GM12878 (cell line): Measurements from ENCODE around the gene DNAH9. TPM values are rescaled to one million over a fixed set of nuclear protein-coding genes. Genes with fewer than 3 reads are reported as not detected.

ENCODE experiments used
- ATAC-seq: fragments of 200-7000 bp; cut with Tn5 transposase; 3 replicates; pipeline ENCODE4 v1.9.1; 2020; ENCODE audit warnings: mild to moderate bottlenecking, moderate library complexity
- BruUV-seq: library from RNA; stranded (reverse); fragments of 400-500 nt; replicated peaks from 2 replicates; lab custom pipeline; 2021; lab: Mats Ljungman, UMichigan
- CTCF ChIA-PET: fragments of 300-600 bp; sonication (Branson Sonifier 250); formaldehyde crosslinking; extraction: SDS; loops from one replicate; lab custom pipeline; 2021; ENCODE audit warnings: inconsistent platforms; lab: Yijun Ruan, JAX
- POLR2A ChIA-PET: fragments of 350-600 bp; formaldehyde crosslinking; extraction: SDS; loops from one replicate; lab custom pipeline; 2021; ENCODE audit warnings: inconsistent platforms; lab: Charles Lee
- RAD21 ChIA-PET: fragments of 300-600 bp; sonication (Branson Sonifier 250); formaldehyde crosslinking; loops from one replicate; lab custom pipeline; 2023; ENCODE audit warnings: antibody characterized with exemption; ENCODE audit not compliant: unreplicated experiment; lab: Charles Lee
- SMC1A ChIA-PET: fragments of 300-600 bp; sonication (Branson Sonifier 250); formaldehyde crosslinking; loops from one replicate; lab custom pipeline; 2023; ENCODE audit not compliant: unreplicated experiment, uncharacterized antibody; lab: Charles Lee
- DNase-seq: peaks from one replicate; pipeline ENCODE4 v3.0.0-alpha.2; 2011; ENCODE audit warnings: low read depth, low spot score
- FAIRE-seq: peaks from 3 replicates; lab custom pipeline; 2011; peaks lifted over from hg19 to GRCh38; lab: Jason Lieb, UNC
- H2AFZ ChIP-seq: 2 replicates; pipeline ENCODE4 v1.6.0; 2011; ENCODE audit warnings: low read depth, low read length, control low read depth; ENCODE audit not compliant: control insufficient read depth
- H3K27ac ChIP-seq: 2 replicates; pipeline ENCODE4 v1.5.1; 2011; ENCODE audit warnings: control low read depth; ENCODE audit not compliant: control insufficient read depth, insufficient read depth
- H3K27me3 ChIP-seq, 2 experiments: replicated peaks in 1 of 2; 2 replicates each; pipeline versions ENCODE4 v1.6.0 to v1.6.1; 2011; ENCODE audit warnings: low read length in 1 of 2; ENCODE audit not compliant: control insufficient read depth in 2 of 2, insufficient read depth in 2 of 2
- H3K36me3 ChIP-seq, 2 experiments: 2 replicates each; pipeline ENCODE4 v1.5.1; 2011; ENCODE audit warnings: low read length in 1 of 2; ENCODE audit not compliant: control insufficient read depth in 2 of 2, insufficient read depth in 2 of 2
- H3K4me1 ChIP-seq: 2 replicates; pipeline ENCODE4 v1.6.1; 2011; ENCODE audit warnings: mild to moderate bottlenecking, low read length, moderate library complexity, mixed read lengths; ENCODE audit not compliant: control insufficient read depth, insufficient read depth
- H3K4me2 ChIP-seq: 2 replicates; pipeline ENCODE4 v1.6.0; 2011; ENCODE audit warnings: control low read depth; ENCODE audit not compliant: control insufficient read depth, insufficient read depth
- H3K4me3 ChIP-seq: fragments of 200-600 bp; sonication (generic); 2 replicates; pipeline ENCODE4 v1.5.1; 2016
- H3K79me2 ChIP-seq: 2 replicates; pipeline ENCODE4 v1.6.0; 2011; ENCODE audit warnings: low read length; ENCODE audit not compliant: control insufficient read depth, insufficient read depth
- H3K9ac ChIP-seq: 2 replicates; pipeline ENCODE4 v1.8.0; 2011; ENCODE audit warnings: low read length, control low read depth, mixed read lengths; ENCODE audit not compliant: control insufficient read depth, insufficient read depth
- H3K9me3 ChIP-seq: replicated peaks from 3 replicates; pipeline ENCODE4 v1.5.1; 2011; ENCODE audit warnings: mild to moderate bottlenecking, low read length; ENCODE audit not compliant: control insufficient read depth, insufficient read depth
- H4K20me1 ChIP-seq: 2 replicates; pipeline ENCODE4 v1.6.0; 2011; ENCODE audit not compliant: control insufficient read depth, insufficient read depth
- BACH1 ChIP-seq: fragments of 450-650 bp; IDR thresholded peaks from 2 replicates; pipeline ENCODE4 v1.6.1; 2017; ENCODE audit warnings: mild to moderate bottlenecking, borderline replicate concordance
- CREM ChIP-seq: IDR thresholded peaks from 2 replicates; pipeline ENCODE4 v1.6.1; 2014; ENCODE audit warnings: antibody characterized with exemption, low read depth
- HDAC2 ChIP-seq: fragments of 200-600 bp; sonication (generic); IDR thresholded peaks from 2 replicates; pipeline ENCODE4 v1.6.1; 2017
- IKZF2 ChIP-seq, 2 experiments: fragments of 450-650 bp; IDR thresholded peaks; 2 replicates each; pipeline ENCODE4 v1.6.1; 2017; ENCODE audit warnings: mild to moderate bottlenecking in 2 of 2, moderate library complexity in 2 of 2
- JUND ChIP-seq: IDR thresholded peaks from 2 replicates; pipeline ENCODE4 v1.6.1; 2012; ENCODE audit warnings: low read depth, mild to moderate bottlenecking, low read length, improper control_type of control experiment, moderate library complexity
- MEF2B ChIP-seq: fragments of 450-650 bp; IDR thresholded peaks from 2 replicates; pipeline ENCODE4 v1.6.1; 2018; ENCODE audit warnings: mild to moderate bottlenecking, moderate library complexity; ENCODE audit not compliant: partially characterized antibody, poor library complexity, severe bottlenecking
- MXI1 ChIP-seq: fragments of 150-350 bp; IDR thresholded peaks from 2 replicates; pipeline ENCODE4 v1.6.1; 2011; ENCODE audit warnings: low read depth, mild to moderate bottlenecking, inconsistent platforms, low read length, improper control_type of control experiment
- NBN ChIP-seq: fragments of 450-650 bp; IDR thresholded peaks from 2 replicates; pipeline ENCODE4 v1.6.1; 2016
- SMARCA5 ChIP-seq: fragments of 450-650 bp; IDR thresholded peaks from 2 replicates; pipeline ENCODE4 v1.6.1; 2017; ENCODE audit warnings: mild to moderate bottlenecking
- TARDBP ChIP-seq: IDR thresholded peaks from 2 replicates; pipeline ENCODE4 v1.6.1; 2016; ENCODE audit warnings: borderline replicate concordance
- TBL1XR1 ChIP-seq: IDR thresholded peaks from 2 replicates; pipeline ENCODE4 v1.6.1; 2012; ENCODE audit warnings: low read depth, low read length, improper control_type of control experiment
- USF1 ChIP-seq: IDR thresholded peaks from 2 replicates; pipeline ENCODE4 v1.6.1; 2011; ENCODE audit warnings: borderline replicate concordance, low read depth, mild to moderate bottlenecking, moderate library complexity, mixed read lengths, low read length; ENCODE audit not compliant: insufficient read depth; ENCODE audit errors: extremely low read length
- WRNIP1 ChIP-seq: IDR thresholded peaks from 2 replicates; pipeline ENCODE4 v1.6.1; 2011; ENCODE audit warnings: low read depth, low read length, improper control_type of control experiment, borderline replicate concordance
- ZNF592 ChIP-seq: fragments of 450-650 bp; IDR thresholded peaks from 2 replicates; pipeline ENCODE4 v1.6.1; 2017; ENCODE audit warnings: mild to moderate bottlenecking, moderate library complexity
- WGBS: methylation state at CpG from one replicate; pipeline ENCODE4 v1.1.6; 2016; ENCODE audit warnings: low lambda C conversion rate; ENCODE audit not compliant: insufficient replicate concordance, insufficient coverage; ENCODE audit errors: missing lambda C conversion rate; 5-methylcytosine and 5-hydroxymethylcytosine counted together
- in situ Hi-C: fragments of 300-500 bp; cut with MboI; formaldehyde crosslinking; loops from 9 replicates; pipeline ENCODE4 v1.14.3; 2018; ENCODE audit warnings: mixed read lengths
- intact Hi-C: fragments of 100-400 bp; cut with micrococcal nuclease; formaldehyde crosslinking; loops from one replicate; pipeline ENCODE4 v1.14.2; 2022; ENCODE audit not compliant: unreplicated experiment
- polyA plus RNA-seq, 11 experiments: library from polyadenylated mRNA; depleted of rRNA in 4 of 11; unstranded in 6 of 11; stranded (reverse) in 5 of 11; fragments of >200 nt; fragmentation: Nextera tagmentation in 4 of 11; fragmentation: Illumina TruSeq in 1 of 11; extraction: Ambion mirVana in 4 of 11; extraction: Trizol in 1 of 11; gene quantifications; 1 replicate in 1 of 11; 2 replicates in 10 of 11; pipeline versions ENCODE4 v1.2.1 to v1.2.3, GENCODE V29; 2011 to 2016; ENCODE audit warnings: inconsistent platforms in 2 of 11, missing spikeins in 2 of 11, low read depth in 1 of 11
- total RNA-seq, 4 experiments: library from RNA; depleted of rRNA in 3 of 4; stranded (reverse); fragments of >200 nt in 3 of 4; fragmentation: Illumina TruSeq in 1 of 4; extraction: Trizol in 1 of 4; gene quantifications; 2 replicates each; pipeline versions ENCODE4 v1.2.1 to v1.2.3, GENCODE V29; 2013 to 2021
- TF ChIP-seq, protein P1 (sequence below): IDR thresholded peaks from 2 replicates; pipeline ENCODE4 v1.6.1; 2012; ENCODE audit warnings: mild to moderate bottlenecking, low read depth, low read length

DNAH9 gene
- total and polyA plus RNA-seq, 10 of the 15 experiments (the other 5 are each of a cell fraction or from before 2014, with no cell fraction given): 0.10 to 0.40 (median 0.19) TPM; not detected in 7

GRCh38 chr17:11924076-11924475, 325.8 kb downstream of the DNAH9 start:
- RAD21 ChIA-PET: no interaction called here
- no peak overlapping the region for H3K27ac ChIP-seq
- H3K27me3 ChIP-seq: no peaks in the 10 kb centered on the region
- no peak overlapping the region for H3K4me3 ChIP-seq
- H3K4me2 ChIP-seq: no peak overlapping the region
- ATAC-seq (no peak), DNase-seq (no peak), FAIRE-seq (no peak)
- H3K79me2 ChIP-seq: no peaks in the 10 kb centered on the region
- H3K9me3 ChIP-seq: no peaks in the 10 kb centered on the region; the same call in 2 of the 3 replicates
- H3K4me1 ChIP-seq: no peaks in the 10 kb centered on the region
- no peak overlapping the region for H2AFZ ChIP-seq
- SMC1A ChIA-PET: no interaction called here
- no peaks in the 10 kb centered on the region for H4K20me1 ChIP-seq
- POLR2A ChIA-PET: interaction anchor here (0.7 kb wide), 1 partner anchor 951 kb away, joined by 3 read pairs; no protein-coding TSS in a partner anchor
- H3K9ac ChIP-seq: no peak overlapping the region
- in situ Hi-C loops (no loop called here), intact Hi-C loops (no loop called here)
- 6% methylated on average over 6 of the region's 6 CpGs for WGBS
- TF ChIP-seq, protein P1, sequence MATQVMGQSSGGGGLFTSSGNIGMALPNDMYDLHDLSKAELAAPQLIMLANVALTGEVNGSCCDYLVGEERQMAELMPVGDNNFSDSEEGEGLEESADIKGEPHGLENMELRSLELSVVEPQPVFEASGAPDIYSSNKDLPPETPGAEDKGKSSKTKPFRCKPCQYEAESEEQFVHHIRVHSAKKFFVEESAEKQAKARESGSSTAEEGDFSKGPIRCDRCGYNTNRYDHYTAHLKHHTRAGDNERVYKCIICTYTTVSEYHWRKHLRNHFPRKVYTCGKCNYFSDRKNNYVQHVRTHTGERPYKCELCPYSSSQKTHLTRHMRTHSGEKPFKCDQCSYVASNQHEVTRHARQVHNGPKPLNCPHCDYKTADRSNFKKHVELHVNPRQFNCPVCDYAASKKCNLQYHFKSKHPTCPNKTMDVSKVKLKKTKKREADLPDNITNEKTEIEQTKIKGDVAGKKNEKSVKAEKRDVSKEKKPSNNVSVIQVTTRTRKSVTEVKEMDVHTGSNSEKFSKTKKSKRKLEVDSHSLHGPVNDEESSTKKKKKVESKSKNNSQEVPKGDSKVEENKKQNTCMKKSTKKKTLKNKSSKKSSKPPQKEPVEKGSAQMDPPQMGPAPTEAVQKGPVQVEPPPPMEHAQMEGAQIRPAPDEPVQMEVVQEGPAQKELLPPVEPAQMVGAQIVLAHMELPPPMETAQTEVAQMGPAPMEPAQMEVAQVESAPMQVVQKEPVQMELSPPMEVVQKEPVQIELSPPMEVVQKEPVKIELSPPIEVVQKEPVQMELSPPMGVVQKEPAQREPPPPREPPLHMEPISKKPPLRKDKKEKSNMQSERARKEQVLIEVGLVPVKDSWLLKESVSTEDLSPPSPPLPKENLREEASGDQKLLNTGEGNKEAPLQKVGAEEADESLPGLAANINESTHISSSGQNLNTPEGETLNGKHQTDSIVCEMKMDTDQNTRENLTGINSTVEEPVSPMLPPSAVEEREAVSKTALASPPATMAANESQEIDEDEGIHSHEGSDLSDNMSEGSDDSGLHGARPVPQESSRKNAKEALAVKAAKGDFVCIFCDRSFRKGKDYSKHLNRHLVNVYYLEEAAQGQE: no peak
- no peak for TF ChIP-seq SMARCA5
- TF ChIP-seq NBN: no peak
- no peak for TF ChIP-seq USF1
- no peak for TF ChIP-seq HDAC2
- no peak for TF ChIP-seq MXI1
- no peak for TF ChIP-seq TBL1XR1
- TF ChIP-seq IKZF2 (IDR thresholded peaks at IDR 0.05): no peak
- no peak for TF ChIP-seq CREM
- TF ChIP-seq BACH1: no peak
- TF ChIP-seq WRNIP1: no peak
- TF ChIP-seq TARDBP: no peak
- TF ChIP-seq MEF2B: no peak
- no peak for TF ChIP-seq ZNF592
- TF ChIP-seq JUND: no peak
- CTCF ChIA-PET: interaction anchor here (0.7 to 1.4 kb wide), 3 partner anchors 11 to 457 kb away, joined by 3 to 6 read pairs (median 3); no protein-coding TSS in a partner anchor
- BruUV-seq: no TSS peak
- no peaks in the 10 kb centered on the region for H3K36me3 ChIP-seq
